HCT116 (cell line): Measurements from ENCODE around the gene TWIST2. TPM values are rescaled to one million over a fixed set of nuclear protein-coding genes. Genes with fewer than 3 reads are reported as not detected.

ENCODE experiments used
- ATAC-seq: fragments of 200-7000 bp; cut with Tn5 transposase; 2 replicates; pipeline ENCODE4 v1.9.1; 2020; ENCODE audit warnings: mild to moderate bottlenecking, moderate library complexity
- BruUV-seq: library from RNA; stranded (reverse); fragments of 400-500 nt; replicated peaks from 2 replicates; lab custom pipeline; 2021; lab: Mats Ljungman, UMichigan
- CTCF ChIA-PET: fragments of 300-600 bp; sonication (Branson Sonifier 250); formaldehyde crosslinking; loops from one replicate; lab custom pipeline; 2021; ENCODE audit warnings: antibody characterized with exemption; lab: Charles Lee
- POLR2A ChIA-PET: fragments of 300-600, 350-600 bp; sonication (Branson Sonifier 250); formaldehyde crosslinking; loops from one replicate; lab custom pipeline; 2021; ENCODE audit warnings: antibody characterized with exemption; lab: Charles Lee
- RAD21 ChIA-PET, 2 experiments: fragments of 300-600 bp; sonication (Branson Sonifier 250); formaldehyde crosslinking; loops; one replicate each; lab custom pipeline; 2023; ENCODE audit warnings: low total read pairs in 2 of 2; ENCODE audit not compliant: uncharacterized antibody in 2 of 2, unreplicated experiment in 2 of 2, low non-redundant PET in 1 of 2; lab: Charles Lee
- DNase-seq: peaks from one replicate; pipeline ENCODE4 v3.0.0-alpha.2; 2010; ENCODE audit warnings: low read depth, low spot score
- H2AFZ ChIP-seq: fragments of 200-600 bp; shearing (Covaris generic), sonication (generic); 2 replicates; pipeline ENCODE4 v1.6.1; 2017; ENCODE audit warnings: low read depth, mixed run types, mixed read lengths, antibody characterized with exemption, low read length; ENCODE audit not compliant: poor library complexity, severe bottlenecking
- H3K27ac ChIP-seq: 2 replicates; pipeline ENCODE4 v1.5.1; 2012; ENCODE audit warnings: low read depth, low read length
- H3K27me3 ChIP-seq: fragments of 200-600 bp; sonication (generic); 2 replicates; pipeline ENCODE4 v1.6.1; 2016; ENCODE audit warnings: mixed run types, low read length, mixed read lengths; ENCODE audit not compliant: insufficient read depth
- H3K36me3 ChIP-seq, 2 experiments: fragments of 200-500 bp in 1 of 2; fragments of 200-600 bp in 1 of 2; sonication (Bioruptor generic) in 1 of 2; sonication (generic) in 1 of 2; 2 replicates each; pipeline versions ENCODE4 v1.5.1 to v1.6.1; 2014 to 2016; ENCODE audit warnings: low read length in 2 of 2, inconsistent platforms in 1 of 2, mixed read lengths in 1 of 2, mixed run types in 1 of 2; ENCODE audit not compliant: insufficient read depth in 2 of 2, control insufficient read depth in 1 of 2
- H3K4me1 ChIP-seq, 2 experiments: fragments of 200-600 bp in 1 of 2; sonication (generic) in 1 of 2; 2 replicates each; pipeline versions ENCODE4 v1.5.1 to v1.6.1; 2012 to 2017; ENCODE audit warnings: low read length in 2 of 2, inconsistent platforms in 1 of 2, mild to moderate bottlenecking in 1 of 2, mixed read lengths in 1 of 2, mixed run types in 1 of 2, moderate library complexity in 1 of 2; ENCODE audit not compliant: insufficient read depth in 2 of 2, control insufficient read depth in 1 of 2
- H3K4me2 ChIP-seq: fragments of 200-600 bp; sonication (generic); 2 replicates; pipeline ENCODE4 v1.6.1; 2017; ENCODE audit warnings: mixed run types, low read length, mixed read lengths
- H3K4me3 ChIP-seq, 2 experiments: fragments of 200-600 bp in 1 of 2; sonication (generic) in 1 of 2; replicated peaks in 1 of 2; 2 replicates each; pipeline ENCODE4 v1.5.1; 2011 to 2016; ENCODE audit warnings: low read length in 2 of 2, control low read depth in 1 of 2, low read depth in 1 of 2, mild to moderate bottlenecking in 1 of 2, mixed read lengths in 1 of 2, mixed run types in 1 of 2
- H3K79me2 ChIP-seq: fragments of 200-600 bp; sonication (generic); 2 replicates; pipeline ENCODE4 v1.6.1; 2017; ENCODE audit warnings: mild to moderate bottlenecking, mixed run types, low read length, moderate library complexity, mixed read lengths; ENCODE audit not compliant: insufficient read depth
- H3K9ac ChIP-seq: fragments of 200-600 bp; sonication (generic); 2 replicates; pipeline ENCODE4 v1.6.1; 2016; ENCODE audit warnings: low read length, mixed read lengths
- H3K9me2 ChIP-seq: fragments of 200-600 bp; sonication (generic), shearing (Covaris generic); 2 replicates; pipeline ENCODE4 v1.6.1; 2017; ENCODE audit warnings: mixed run types, mild to moderate bottlenecking, moderate library complexity; ENCODE audit not compliant: insufficient read depth
- H3K9me3 ChIP-seq, 2 experiments: fragments of 200-500 bp in 1 of 2; fragments of 200-600 bp in 1 of 2; sonication (Bioruptor generic) in 1 of 2; sonication (generic) in 1 of 2; 2 replicates each; pipeline ENCODE4 v1.6.1; 2014 to 2017; ENCODE audit warnings: low read length in 2 of 2, mixed read lengths in 2 of 2, inconsistent platforms in 1 of 2, low read depth in 1 of 2, mild to moderate bottlenecking in 1 of 2, mixed run types in 1 of 2, moderate library complexity in 1 of 2; ENCODE audit not compliant: control insufficient read depth in 1 of 2, insufficient read depth in 1 of 2
- H4K20me1 ChIP-seq: fragments of 200-600 bp; sonication (generic), shearing (Covaris generic); 2 replicates; pipeline ENCODE4 v1.6.1; 2017; ENCODE audit warnings: mixed run types, mild to moderate bottlenecking, moderate library complexity; ENCODE audit not compliant: insufficient read depth
- POLR2A ChIP-seq: IDR thresholded peaks from 2 replicates; pipeline ENCODE4 v1.7.0; 2011; ENCODE audit warnings: borderline replicate concordance; ENCODE audit not compliant: insufficient read depth, insufficient read length; ENCODE audit errors: extremely low read depth
- RAD21 ChIP-seq: IDR thresholded peaks from 2 replicates; pipeline ENCODE4 v1.6.1; 2012; ENCODE audit warnings: low read depth, mild to moderate bottlenecking
- REST ChIP-seq: IDR thresholded peaks from 2 replicates; pipeline ENCODE4 v1.6.1; 2012; ENCODE audit warnings: low read depth
- SIN3A ChIP-seq: IDR thresholded peaks from 2 replicates; pipeline ENCODE4 v1.6.1; 2012; ENCODE audit warnings: low read depth
- SRF ChIP-seq: IDR thresholded peaks from 2 replicates; pipeline ENCODE4 v1.6.1; 2012; ENCODE audit warnings: low read depth
- TCF7L2 ChIP-seq: IDR thresholded peaks from 2 replicates; pipeline ENCODE4 v1.7.0; 2011; ENCODE audit warnings: borderline replicate concordance, inconsistent platforms; ENCODE audit not compliant: insufficient read depth, insufficient read length; ENCODE audit errors: extremely low read depth
- intact Hi-C: fragments of 100-400 bp; cut with micrococcal nuclease; formaldehyde crosslinking; loops from 2 replicates; pipeline ENCODE4 v1.10.0; 2022
- total RNA-seq: library from RNA; stranded (reverse); gene quantifications from one replicate; pipeline ENCODE4 v1.2.1, GENCODE V29; 2021; ENCODE audit not compliant: unreplicated experiment
- TF ChIP-seq, protein P1 (sequence below), 3 experiments: fragments of 200-600 bp in 1 of 3; sonication (generic) in 1 of 3; IDR thresholded peaks in 2 of 3; conservative IDR thresholded peaks in 1 of 3; 2 replicates each; pipeline ENCODE4 v1.5.1; 2012 to 2017; ENCODE audit warnings: low read depth in 2 of 3, low read length in 2 of 3, antibody characterized with exemption in 1 of 3, borderline replicate concordance in 1 of 3, control low read depth in 1 of 3, mild to moderate bottlenecking in 1 of 3, mixed read lengths in 1 of 3, mixed run types in 1 of 3, moderate library complexity in 1 of 3; ENCODE audit not compliant: insufficient read depth in 1 of 3

TWIST2 gene
- total RNA-seq, 1 experiment from 2014 or later, result not detected

- TF ChIP-seq REST (no peak), POLR2A (no peak), RAD21 (0 out of 2 replicates have a peak, but pooled peaks have one; percentile 16), SIN3A (no peak), TCF7L2 (no peak), SRF (no peak)
- TF ChIP-seq, protein P1, sequence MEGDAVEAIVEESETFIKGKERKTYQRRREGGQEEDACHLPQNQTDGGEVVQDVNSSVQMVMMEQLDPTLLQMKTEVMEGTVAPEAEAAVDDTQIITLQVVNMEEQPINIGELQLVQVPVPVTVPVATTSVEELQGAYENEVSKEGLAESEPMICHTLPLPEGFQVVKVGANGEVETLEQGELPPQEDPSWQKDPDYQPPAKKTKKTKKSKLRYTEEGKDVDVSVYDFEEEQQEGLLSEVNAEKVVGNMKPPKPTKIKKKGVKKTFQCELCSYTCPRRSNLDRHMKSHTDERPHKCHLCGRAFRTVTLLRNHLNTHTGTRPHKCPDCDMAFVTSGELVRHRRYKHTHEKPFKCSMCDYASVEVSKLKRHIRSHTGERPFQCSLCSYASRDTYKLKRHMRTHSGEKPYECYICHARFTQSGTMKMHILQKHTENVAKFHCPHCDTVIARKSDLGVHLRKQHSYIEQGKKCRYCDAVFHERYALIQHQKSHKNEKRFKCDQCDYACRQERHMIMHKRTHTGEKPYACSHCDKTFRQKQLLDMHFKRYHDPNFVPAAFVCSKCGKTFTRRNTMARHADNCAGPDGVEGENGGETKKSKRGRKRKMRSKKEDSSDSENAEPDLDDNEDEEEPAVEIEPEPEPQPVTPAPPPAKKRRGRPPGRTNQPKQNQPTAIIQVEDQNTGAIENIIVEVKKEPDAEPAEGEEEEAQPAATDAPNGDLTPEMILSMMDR (IDR thresholded peaks at IDR 0.05 in 2 of 3, conservative IDR thresholded peaks at IDR 0.05 in 1 of 3; ENCODE audit: borderline replicate concordance in 1 of 3, insufficient read depth in 1 of 3, low read depth in 2 of 3, low read length in 2 of 3), result peak; percentile 5 to 66 (median 58); a peak in 4 of 6 replicates
- Histone ChIP-seq H3K4me2 (no peak overlapping the region), H3K79me2 (no peaks in the 10 kb centered on the region), H3K36me3 (no peaks in the 10 kb centered on the region), H3K4me1 (no peaks in the 10 kb centered on the region), H3K9ac (no peak overlapping the region), H2AFZ (no peak overlapping the region), H3K27ac (no peak overlapping the region), H3K27me3 (peaks cover 22% of the 10 kb centered on the region; the same call in 1 of the 2 replicates), H3K9me2 (no peaks in the 10 kb centered on the region), H3K4me3 (no peak overlapping the region), H3K9me3 (no peaks in the 10 kb centered on the region), H4K20me1 (no peaks in the 10 kb centered on the region)
- intact Hi-C loops, result no loop called here
- BruUV-seq, result no TSS peak
- DNase-seq, result no peak
- ATAC-seq, result peak; percentile 82
- CTCF ChIA-PET, result no interaction called here
- POLR2A ChIA-PET, result no interaction called here
- RAD21 ChIA-PET, result no interaction called here
Observed at GRCh38 chr2:238835726-238836301, 12.1 kb upstream of the TWIST2 start.
